Fibroblast of pulmonary artery (primary cell): ENCODE measurements around the gene PTPRT.
A peak's percentile ranks its signal among the peaks of the same experiment; 100 is the strongest.

ENCODE experiments used
- DNase-seq: peaks from one replicate; pipeline ENCODE4 v3.0.0-alpha.2; 2010; ENCODE audit warnings: low read depth
- H3K4me3 ChIP-seq: replicated peaks from 2 replicates; pipeline ENCODE4 v1.5.1; 2011; ENCODE audit warnings: low read depth, mild to moderate bottlenecking, control low read depth, low read length, moderate library complexity
- TF ChIP-seq, protein P1 (sequence below): IDR thresholded peaks from 2 replicates; pipeline ENCODE4 v1.5.1; 2011; ENCODE audit warnings: mild to moderate bottlenecking, control low read depth, low read length, inconsistent platforms; ENCODE audit errors: missing control alignments

Gene PTPRT

DNA sequence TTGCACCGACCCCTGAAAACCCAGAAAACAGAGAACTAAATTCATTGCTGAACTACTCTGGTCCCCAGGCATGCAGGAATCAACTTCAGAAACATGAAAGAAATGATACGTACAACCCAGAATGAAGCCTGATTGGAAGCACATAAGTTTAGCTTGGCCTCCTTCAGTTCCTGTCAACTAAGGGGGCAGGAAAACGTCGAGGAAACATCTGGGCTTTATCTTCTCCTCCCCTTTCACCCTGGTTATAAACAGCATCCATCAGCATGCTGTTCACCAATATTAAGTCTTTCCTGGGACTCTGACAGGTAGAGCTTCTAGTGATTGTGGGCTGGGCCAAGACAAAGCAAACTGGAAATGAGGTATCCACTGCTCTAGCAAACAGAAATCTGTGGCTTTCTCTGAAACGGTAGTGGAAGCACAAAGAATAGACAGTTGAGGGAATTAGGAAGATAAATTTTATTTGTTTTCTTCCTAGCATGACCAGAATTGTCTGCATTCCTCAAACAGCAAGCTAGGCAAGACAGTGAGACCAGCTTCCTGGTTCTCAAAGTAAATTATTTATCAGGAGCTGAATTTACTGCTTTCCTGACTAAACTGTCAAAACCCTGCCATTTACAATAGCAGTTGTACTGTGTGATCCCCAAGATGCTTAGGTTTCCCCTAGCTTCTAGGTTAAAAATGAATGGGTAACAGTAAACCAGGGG is 134.4 kb downstream of the PTPRT start:
- DNase-seq: no peak
- TF ChIP-seq, protein P1, sequence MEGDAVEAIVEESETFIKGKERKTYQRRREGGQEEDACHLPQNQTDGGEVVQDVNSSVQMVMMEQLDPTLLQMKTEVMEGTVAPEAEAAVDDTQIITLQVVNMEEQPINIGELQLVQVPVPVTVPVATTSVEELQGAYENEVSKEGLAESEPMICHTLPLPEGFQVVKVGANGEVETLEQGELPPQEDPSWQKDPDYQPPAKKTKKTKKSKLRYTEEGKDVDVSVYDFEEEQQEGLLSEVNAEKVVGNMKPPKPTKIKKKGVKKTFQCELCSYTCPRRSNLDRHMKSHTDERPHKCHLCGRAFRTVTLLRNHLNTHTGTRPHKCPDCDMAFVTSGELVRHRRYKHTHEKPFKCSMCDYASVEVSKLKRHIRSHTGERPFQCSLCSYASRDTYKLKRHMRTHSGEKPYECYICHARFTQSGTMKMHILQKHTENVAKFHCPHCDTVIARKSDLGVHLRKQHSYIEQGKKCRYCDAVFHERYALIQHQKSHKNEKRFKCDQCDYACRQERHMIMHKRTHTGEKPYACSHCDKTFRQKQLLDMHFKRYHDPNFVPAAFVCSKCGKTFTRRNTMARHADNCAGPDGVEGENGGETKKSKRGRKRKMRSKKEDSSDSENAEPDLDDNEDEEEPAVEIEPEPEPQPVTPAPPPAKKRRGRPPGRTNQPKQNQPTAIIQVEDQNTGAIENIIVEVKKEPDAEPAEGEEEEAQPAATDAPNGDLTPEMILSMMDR: no peak
- H3K4me3 ChIP-seq: no peak overlapping the region

DNA sequence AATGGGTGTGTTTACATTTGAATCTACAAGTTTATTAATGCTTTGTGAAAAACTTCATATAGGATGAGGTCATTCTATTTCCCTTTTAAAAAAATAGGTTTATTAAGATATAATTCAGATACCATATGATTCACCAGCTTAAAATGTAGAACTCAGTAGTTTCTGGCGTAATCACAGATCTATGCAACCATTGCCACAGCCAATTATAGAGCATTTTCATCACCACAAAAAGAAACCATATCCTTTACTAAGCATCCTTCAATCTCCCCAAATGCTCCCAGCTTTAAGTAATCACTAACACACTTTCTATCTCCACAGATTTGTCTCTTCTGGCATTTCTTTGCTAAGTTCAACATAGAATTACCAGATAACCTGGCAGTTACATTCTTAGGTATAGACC is 137.2 kb downstream of the PTPRT start:
- no peak overlapping the region for H3K4me3 ChIP-seq
- TF ChIP-seq, protein P1: no peak
- no peak for DNase-seq

DNA sequence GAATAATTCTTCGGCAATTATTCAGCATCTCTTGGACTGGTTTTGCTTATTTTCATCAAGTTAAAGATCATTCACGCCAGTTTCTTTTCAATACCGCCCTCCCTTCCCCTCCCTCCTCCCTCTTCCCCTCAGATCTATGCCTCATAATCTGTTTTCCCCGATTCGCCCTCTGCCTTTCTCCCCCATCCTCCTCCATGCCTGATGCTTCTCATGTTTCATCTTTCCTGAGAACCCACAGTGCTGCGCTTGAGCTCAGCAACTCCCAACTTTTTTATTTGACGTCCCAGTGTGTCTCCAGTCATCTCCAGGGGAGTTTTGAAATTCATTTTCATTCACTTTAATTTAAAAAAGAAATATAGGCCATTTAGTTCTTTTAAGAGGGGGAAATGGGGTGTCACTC is 142.7 kb downstream of the PTPRT start:
- TF ChIP-seq, protein P1: no peak
- DNase-seq: no peak
- no peak overlapping the region for H3K4me3 ChIP-seq

DNA sequence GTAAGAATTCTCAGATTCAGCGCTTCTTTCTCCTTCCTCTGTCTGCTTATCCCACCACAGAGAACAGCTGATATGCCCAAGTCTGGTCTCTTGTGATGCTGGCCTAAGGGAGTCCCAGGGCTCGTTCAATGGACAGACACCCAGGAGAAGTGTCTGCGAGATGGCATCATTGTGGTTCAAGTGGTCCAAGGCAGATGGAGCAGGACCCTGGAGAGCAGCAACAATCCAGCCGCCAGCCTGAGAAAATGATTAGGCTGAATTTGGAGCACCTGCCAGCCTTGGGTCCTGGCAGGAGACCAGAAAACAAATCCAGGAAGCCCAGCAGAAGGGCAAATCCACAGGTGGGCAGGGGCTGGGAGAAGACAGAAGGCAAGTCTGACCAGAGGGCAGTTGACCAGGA is 145.8 kb downstream of the PTPRT start:
- TF ChIP-seq, protein P1: no peak
- H3K4me3 ChIP-seq: no peak overlapping the region
- DNase-seq: no peak

DNA sequence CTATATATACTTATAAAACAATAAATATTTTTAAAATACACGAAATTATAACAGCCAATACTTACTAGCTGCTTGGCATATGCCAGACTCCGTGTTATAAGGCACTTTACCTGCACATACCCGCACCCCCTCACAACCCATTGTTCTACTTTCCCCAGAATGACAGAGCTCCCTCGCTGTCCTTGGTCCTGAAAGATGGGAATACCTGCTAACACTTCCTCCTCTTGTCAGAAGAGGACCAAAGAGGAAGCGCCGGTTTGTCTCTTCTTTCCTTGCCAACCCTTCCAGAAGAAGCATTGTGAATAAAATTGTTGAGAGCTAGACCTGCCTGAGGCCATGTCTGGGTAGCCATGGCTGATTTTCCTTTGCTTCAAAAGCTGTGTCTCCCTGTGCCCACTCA is 149.3 kb downstream of the PTPRT start:
- peak; percentile 0 for DNase-seq
- no peak overlapping the region for H3K4me3 ChIP-seq
- TF ChIP-seq, protein P1: no peak

- TF ChIP-seq, protein P1: no peak
- H3K4me3 ChIP-seq: no peak overlapping the region
- DNase-seq: no peak
Measured at GRCh38 chr20:43037605-43038309, 151.9 kb downstream of the PTPRT start.
